Adrenal gland (tissue), 12 donors: ENCODE data around the gene OSCP1. TPM values are rescaled to one million over a fixed set of nuclear protein-coding genes. Genes with fewer than 3 reads are reported as not detected.
A peak's percentile ranks its signal among the peaks of the same experiment; 100 is the strongest.

Experiments
- DNase-seq, 7 donors: peaks; one replicate each; pipeline ENCODE4 v3.0.0-alpha.2; 2019 to 2020
- H3K27ac ChIP-seq, 5 donors: fragments of 200-600 bp; sonication (generic) in 4 of 5; 1 replicate in 3 of 5; 2 replicates in 2 of 5; pipeline versions ENCODE4 v1.5.1 to v1.8.0; 2016 to 2020; ENCODE audit warnings: mild to moderate bottlenecking in 1 of 5
- H3K27me3 ChIP-seq: fragments of 200-600 bp; 2 replicates; pipeline ENCODE4 v1.8.0; 2021
- H3K36me3 ChIP-seq, 2 donors: fragments of 200-600 bp; replicated peaks in 1 of 2; 1 replicate in 1 of 2; 2 replicates in 1 of 2; pipeline versions ENCODE4 v1.5.1 to v1.8.0; 2018 to 2022
- H3K4me1 ChIP-seq, 2 donors: fragments of 200-600 bp; replicated peaks in 1 of 2; 1 replicate in 1 of 2; 2 replicates in 1 of 2; pipeline versions ENCODE4 v1.5.1 to v1.8.0; 2018 to 2021
- H3K4me3 ChIP-seq, 4 donors: fragments of 200-600 bp; sonication (generic) in 3 of 4; one replicate each; pipeline ENCODE4 v1.5.1; 2016 to 2018
- H3K9me3 ChIP-seq, 3 donors: fragments of 200-600 bp; sonication (generic) in 1 of 3; replicated peaks in 1 of 3; 1 replicate in 2 of 3; 2 replicates in 1 of 3; pipeline versions ENCODE4 v1.5.1 to v1.8.0; 2016 to 2021
- CTCF ChIP-seq, 6 experiments: fragments of 450-650 bp in 4 of 6; fragments of 200-600 bp in 2 of 6; sonication (generic) in 1 of 6; IDR thresholded peaks; 1 replicate in 5 of 6; 2 replicates in 1 of 6; pipeline versions ENCODE4 v1.5.1 to v1.8.0; 2016 to 2021; ENCODE audit warnings: antibody characterized with exemption in 6 of 6, mild to moderate bottlenecking in 2 of 6, moderate library complexity in 1 of 6
- POLR2A ChIP-seq, 2 donors: fragments of 450-650 bp; IDR thresholded peaks; one replicate each; pipeline ENCODE4 v1.6.1; 2017; ENCODE audit warnings: antibody characterized with exemption in 2 of 2, mild to moderate bottlenecking in 2 of 2, moderate library complexity in 1 of 2
- WGBS, 4 donors: extraction: QIAGEN DNeasy Blood & Tissue Kit in 2 of 4; methylation state at CpG; one replicate each; pipeline versions ENCODE4 v1.1.5 to v1.1.7; 2013 to 2017; 5-methylcytosine and 5-hydroxymethylcytosine counted together
- intact Hi-C, 2 donors: fragments of 100-400 bp; cut with DNase I; formaldehyde crosslinking; loops; one replicate each; pipeline versions ENCODE4 v1.14.1 to v1.15.0; 2022 to 2023
- polyA plus RNA-seq, 3 donors: library from polyadenylated mRNA; stranded (reverse); fragments of 200-250 nt in 2 of 3; fragments of 350-450 nt in 1 of 3; fragmentation: Illumina TruSeq in 1 of 3; extraction: RNeasy Lipid Tissue Mini Kit (QIAGEN cat#74804) in 1 of 3; gene quantifications; one replicate each; pipeline ENCODE4 v1.2.3, GENCODE V29; 2013 to 2014
- total RNA-seq, 9 donors: library from RNA; depleted of rRNA in 4 of 9; stranded (reverse); fragments of >200 nt in 4 of 9; fragments of 120-200 nt in 1 of 9; fragmentation: NEBNext Ultra II Directional in 1 of 9; extraction: Animal tissue kit (Norgen Biotek cat#: 25700) in 1 of 9; gene quantifications; one replicate each; pipeline versions ENCODE4 v1.1.0 to v1.2.4, GENCODE V29; 2013 to 2023
- donor health status: healthy with polysubstance abuse.
- donor health status: Bipolar disorder and iron deficiency.
- donor health status: DM: yes; HTN: yes; CAD: no.
- donor health status: DM: no; HTN: no; CAD: no.
- donor health status: DM: no; HTN: no; CAD: no.
- donor health status: DM: yes; HTN: yes; CAD: no.

OSCP1 gene
- total and polyA plus RNA-seq, 12 donors, result 5.5 to 29.9 (median 11.6) TPM

- TF ChIP-seq POLR2A (IDR thresholded peaks at IDR 0.05) (no peak), CTCF (IDR thresholded peaks at IDR 0.05) (no peak)
- H3K4me3 ChIP-seq, result no peak overlapping the region
- H3K27ac ChIP-seq, result no peak overlapping the region
- no peaks in the 10 kb centered on the region for H3K36me3 ChIP-seq
- 20 to 47% (median 29%) methylated on average over 5 of the region's 5 CpGs for WGBS, 4 donors
- no peaks in the 10 kb centered on the region for H3K9me3 ChIP-seq
- intact Hi-C loops, result loop anchor here in 1 of 2 donors (5.0 kb wide), 1 partner anchor 78 kb away; no protein-coding TSS in a partner anchor
- no peaks in the 10 kb centered on the region for H3K27me3 ChIP-seq
- DNase-seq, result peak in 1 of 7 donors; percentile 20
- H3K4me1 ChIP-seq, result peaks cover 3 to 6% of the 10 kb centered on the region in 2 donors
These were observed 29.8 kb downstream of the OSCP1 start for GRCh38 chr1:36420409-36420808.

- no peak overlapping the region for H3K4me3 ChIP-seq
- no peak for DNase-seq
- peaks cover 3 to 6% of the 10 kb centered on the region in 2 donors for H3K4me1 ChIP-seq
- no peaks in the 10 kb centered on the region for H3K36me3 ChIP-seq
- intact Hi-C loops, result loop anchor here (5.0 to 10.0 kb wide), 3 partner anchors 77 to 325 kb away; partner anchors contain the start of gene SH3D21 (in 1 of the 2)
- WGBS, 4 donors, result 71 to 83% (median 76%) methylated on average over 4 of the region's 4 CpGs
- no peak overlapping the region for H3K27ac ChIP-seq
- no peaks in the 10 kb centered on the region for H3K9me3 ChIP-seq
- TF ChIP-seq CTCF (IDR thresholded peaks at IDR 0.05), result no peak
- H3K27me3 ChIP-seq, result no peaks in the 10 kb centered on the region
These were observed 30.7 kb downstream of the OSCP1 start for GRCh38 chr1:36419569-36419968.

GRCh38 chr1:36419140-36419539, 31.1 kb downstream of the OSCP1 start:
- no peak for TF ChIP-seq POLR2A (IDR thresholded peaks at IDR 0.05)
- TF ChIP-seq CTCF (IDR thresholded peaks at IDR 0.05), result no peak
- no peak overlapping the region for H3K27ac ChIP-seq
- H3K36me3 ChIP-seq, result no peaks in the 10 kb centered on the region
- 64 to 72% (median 70%) methylated on average over 3 of the region's 3 CpGs for WGBS, 4 donors
- H3K4me1 ChIP-seq, result peaks cover 3 to 6% of the 10 kb centered on the region in 2 donors
- no peaks in the 10 kb centered on the region for H3K27me3 ChIP-seq
- intact Hi-C loops, result loop anchor here (5.0 to 10.0 kb wide), 3 partner anchors 77 to 324 kb away; partner anchors contain the start of gene SH3D21 (in 1 of the 2)
- H3K4me3 ChIP-seq, result no peak overlapping the region
- H3K9me3 ChIP-seq, result no peaks in the 10 kb centered on the region
- no peak for DNase-seq

- intact Hi-C loops, result loop anchor here (5.0 to 10.0 kb wide), 3 partner anchors 76 to 323 kb away; partner anchors contain the start of gene SH3D21 (in 1 of the 2)
- Histone ChIP-seq H3K27ac (no peak overlapping the region), H3K4me1 (peaks cover 3 to 6% of the 10 kb centered on the region in 2 donors), H3K36me3 (no peaks in the 10 kb centered on the region), H3K4me3 (no peak overlapping the region), H3K27me3 (no peaks in the 10 kb centered on the region), H3K9me3 (no peaks in the 10 kb centered on the region)
- WGBS, 4 donors, result 84 to 94% (median 86%) methylated on average over 7 to 9 of the region's 9 CpGs
- no peak for TF ChIP-seq CTCF (IDR thresholded peaks at IDR 0.05)
- no peak for TF ChIP-seq POLR2A (IDR thresholded peaks at IDR 0.05)
- DNase-seq, result no peak
These were observed 32.3 kb downstream of the OSCP1 start for GRCh38 chr1:36417931-36418330.
